Testis (tissue), 2 donors: Measurements from ENCODE around the gene RPL29.
"Not testable (repeated sequence)": the region's sequence is repeated elsewhere in the genome, so short reads cannot be mapped to it uniquely, and the experiment has no call there.

ENCODE experiments used
- POLR2A ChIP-seq: fragments of 450-650 bp; IDR thresholded peaks from one replicate; pipeline ENCODE4 v1.6.1; 2017; ENCODE audit warnings: antibody characterized with exemption, mild to moderate bottlenecking, moderate library complexity
- TF ChIP-seq, protein P1 (sequence below), 3 experiments: fragments of 450-650 bp in 2 of 3; fragments of 200-600 bp in 1 of 3; sonication (generic) in 1 of 3; IDR thresholded peaks; one replicate each; pipeline ENCODE4 v1.5.1; 2016 to 2019; ENCODE audit warnings: antibody characterized with exemption in 3 of 3, mild to moderate bottlenecking in 2 of 3, moderate library complexity in 1 of 3

DNA sequence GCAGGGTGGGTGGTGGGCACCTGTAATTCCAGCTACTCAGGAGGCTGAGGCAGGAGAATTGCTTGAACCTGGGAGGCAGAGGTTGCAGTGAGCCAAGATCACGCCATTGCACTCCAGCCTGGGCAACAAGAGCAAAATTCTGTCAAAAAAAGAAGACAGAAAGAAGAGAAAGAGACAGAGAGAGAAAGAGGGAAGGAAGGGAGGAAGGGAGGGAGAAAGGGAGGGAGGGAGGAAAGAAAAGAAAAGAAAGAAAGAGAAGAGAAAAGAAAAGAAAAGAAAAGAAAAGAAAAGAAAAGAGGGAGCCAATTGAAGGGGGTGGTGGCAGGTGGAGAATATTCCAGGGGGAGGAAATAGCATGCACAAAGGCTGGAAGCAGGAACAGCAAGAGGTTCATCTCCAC, 47.3 kb upstream of the RPL29 start:
- TF ChIP-seq, protein P1, sequence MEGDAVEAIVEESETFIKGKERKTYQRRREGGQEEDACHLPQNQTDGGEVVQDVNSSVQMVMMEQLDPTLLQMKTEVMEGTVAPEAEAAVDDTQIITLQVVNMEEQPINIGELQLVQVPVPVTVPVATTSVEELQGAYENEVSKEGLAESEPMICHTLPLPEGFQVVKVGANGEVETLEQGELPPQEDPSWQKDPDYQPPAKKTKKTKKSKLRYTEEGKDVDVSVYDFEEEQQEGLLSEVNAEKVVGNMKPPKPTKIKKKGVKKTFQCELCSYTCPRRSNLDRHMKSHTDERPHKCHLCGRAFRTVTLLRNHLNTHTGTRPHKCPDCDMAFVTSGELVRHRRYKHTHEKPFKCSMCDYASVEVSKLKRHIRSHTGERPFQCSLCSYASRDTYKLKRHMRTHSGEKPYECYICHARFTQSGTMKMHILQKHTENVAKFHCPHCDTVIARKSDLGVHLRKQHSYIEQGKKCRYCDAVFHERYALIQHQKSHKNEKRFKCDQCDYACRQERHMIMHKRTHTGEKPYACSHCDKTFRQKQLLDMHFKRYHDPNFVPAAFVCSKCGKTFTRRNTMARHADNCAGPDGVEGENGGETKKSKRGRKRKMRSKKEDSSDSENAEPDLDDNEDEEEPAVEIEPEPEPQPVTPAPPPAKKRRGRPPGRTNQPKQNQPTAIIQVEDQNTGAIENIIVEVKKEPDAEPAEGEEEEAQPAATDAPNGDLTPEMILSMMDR (IDR thresholded peaks at IDR 0.05): not testable (repeated sequence)
- not testable (repeated sequence) for TF ChIP-seq POLR2A
